ENCODE measurements around the gene MRPL14. TPM values are rescaled to one million over a fixed set of nuclear protein-coding genes. Genes with fewer than 3 reads are reported as not detected.
A peak's percentile ranks its signal among the peaks of the same experiment; 100 is the strongest.

Gene MRPL14
- total RNA-seq, 1 donor from 2014 or later = 57.4 TPM

DNA sequence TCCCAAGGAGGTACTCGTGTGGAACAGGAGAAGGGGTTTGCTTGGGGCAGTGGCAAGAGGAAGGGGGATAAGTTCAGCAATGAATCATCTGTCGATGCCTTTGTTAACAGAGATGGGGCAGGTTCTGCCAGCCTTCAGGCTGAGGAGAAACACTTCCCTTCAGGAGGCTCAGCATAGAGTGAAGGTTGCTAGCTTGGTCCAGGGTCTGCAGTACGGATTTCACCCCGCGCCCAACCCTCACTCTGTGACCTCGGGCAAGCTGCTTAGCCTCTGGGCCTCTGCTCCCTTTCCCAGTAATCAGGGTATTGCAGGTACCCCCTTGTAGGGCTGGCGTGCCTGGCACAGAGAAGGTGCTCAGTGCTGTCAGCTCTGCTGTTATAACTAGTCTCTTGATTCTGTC is 38.9 kb upstream of the MRPL14 start:
- H3K36me3 ChIP-seq (ENCODE audit: control insufficient read depth in 3 of 3, insufficient read depth in 3 of 3, low read length in 3 of 3) = no peaks in the 10 kb centered on the region
- H3K9me3 ChIP-seq (ENCODE audit: control insufficient read depth in 3 of 3, low read length in 3 of 3) = no peaks in the 10 kb centered on the region
- H3K27me3 ChIP-seq (ENCODE audit: control insufficient read depth in 3 of 3, insufficient read depth in 3 of 3, low read length in 3 of 3) = peaks cover 0 to 6% (median 4%) of the 10 kb centered on the region in 3 donors
- H3K4me1 ChIP-seq (ENCODE audit: control insufficient read depth in 3 of 3, insufficient read depth in 3 of 3, low read length in 3 of 3) = no peaks in the 10 kb centered on the region
- no peak overlapping the region for H3K4me3 ChIP-seq (ENCODE audit: low read length in 3 of 3)
- no peak overlapping the region for H3K27ac ChIP-seq (ENCODE audit: low read depth, low read length)
- H3K9ac ChIP-seq (ENCODE audit: low read depth in 1 of 3, low read length in 3 of 3) = no peak overlapping the region

DNA sequence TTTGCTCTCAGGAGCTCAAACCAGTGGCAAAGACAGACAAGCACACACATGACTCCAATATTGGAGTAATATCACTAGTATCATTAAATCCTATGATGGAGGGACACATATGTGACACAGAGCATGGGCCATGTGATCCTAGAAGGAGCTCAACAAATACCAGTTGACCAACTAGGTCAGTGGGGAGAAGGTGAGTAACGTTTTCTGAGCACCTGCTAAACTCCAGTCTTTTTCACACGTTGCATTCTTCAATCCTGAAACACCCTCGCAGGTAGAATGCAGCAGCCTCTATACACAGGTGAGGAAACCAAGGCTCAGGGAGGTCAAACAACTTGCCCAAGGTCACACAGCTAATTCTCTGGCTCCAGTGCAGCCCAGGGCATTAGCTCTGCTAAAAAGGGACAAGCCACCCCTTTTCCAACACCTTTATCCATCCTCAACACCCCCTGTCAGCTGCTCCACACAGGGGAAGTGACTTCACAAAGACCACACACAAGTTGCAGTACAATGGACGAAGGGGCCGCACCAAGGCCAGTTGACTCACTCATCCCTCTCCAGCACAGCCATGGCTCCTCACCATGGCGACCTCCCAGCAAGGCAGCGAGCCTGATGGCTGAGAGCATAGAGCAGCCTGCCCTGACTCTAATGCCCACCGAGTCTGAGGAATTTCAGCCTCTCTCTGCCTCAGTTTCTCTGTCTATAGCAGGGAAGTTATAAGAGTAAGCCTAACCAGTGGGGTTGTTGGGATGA is 35.8 kb upstream of the MRPL14 start:
- peaks cover 0 to 6% (median 4%) of the 10 kb centered on the region in 3 donors for H3K27me3 ChIP-seq (ENCODE audit: control insufficient read depth in 3 of 3, insufficient read depth in 3 of 3, low read length in 3 of 3)
- H3K36me3 ChIP-seq (ENCODE audit: control insufficient read depth in 3 of 3, insufficient read depth in 3 of 3, low read length in 3 of 3) = no peaks in the 10 kb centered on the region
- no peaks in the 10 kb centered on the region for H3K9me3 ChIP-seq (ENCODE audit: control insufficient read depth in 3 of 3, low read length in 3 of 3)
- H3K4me3 ChIP-seq (ENCODE audit: low read length in 3 of 3) = no peak overlapping the region
- H3K9ac ChIP-seq (ENCODE audit: low read depth in 1 of 3, low read length in 3 of 3) = no peak overlapping the region
- no peaks in the 10 kb centered on the region for H3K4me1 ChIP-seq (ENCODE audit: control insufficient read depth in 3 of 3, insufficient read depth in 3 of 3, low read length in 3 of 3)
- H3K27ac ChIP-seq (ENCODE audit: low read depth, low read length) = no peak overlapping the region

DNA sequence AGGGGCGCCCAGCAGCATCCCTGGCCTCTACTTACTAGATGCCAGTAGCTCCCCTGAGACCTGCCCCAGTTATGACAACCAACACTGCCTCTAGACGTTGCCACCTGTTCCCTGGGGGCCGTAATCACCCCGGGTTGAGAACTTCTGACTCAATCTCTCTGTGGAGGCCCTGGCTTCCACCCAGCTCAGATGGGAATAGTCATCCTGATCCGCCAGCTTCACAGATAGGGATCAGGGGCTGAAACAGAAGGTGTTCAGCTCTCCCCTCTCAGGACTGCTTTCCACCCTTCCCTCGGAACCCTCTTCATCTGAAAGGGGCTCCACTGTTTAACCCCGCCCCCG is 34.7 kb upstream of the MRPL14 start:
- Histone ChIP-seq H3K4me3 (ENCODE audit: low read length in 3 of 3) (no peak overlapping the region), H3K4me1 (ENCODE audit: control insufficient read depth in 3 of 3, insufficient read depth in 3 of 3, low read length in 3 of 3) (peaks cover 0 to 4% (median 0%) of the 10 kb centered on the region in 3 donors), H3K9ac (ENCODE audit: low read depth in 1 of 3, low read length in 3 of 3) (no peak overlapping the region), H3K9me3 (ENCODE audit: control insufficient read depth in 3 of 3, low read length in 3 of 3) (no peaks in the 10 kb centered on the region), H3K27ac (ENCODE audit: low read depth, low read length) (no peak overlapping the region), H3K27me3 (ENCODE audit: control insufficient read depth in 3 of 3, insufficient read depth in 3 of 3, low read length in 3 of 3) (peaks cover 0 to 5% (median 4%) of the 10 kb centered on the region in 3 donors), H3K36me3 (ENCODE audit: control insufficient read depth in 3 of 3, insufficient read depth in 3 of 3, low read length in 3 of 3) (no peaks in the 10 kb centered on the region)

DNA sequence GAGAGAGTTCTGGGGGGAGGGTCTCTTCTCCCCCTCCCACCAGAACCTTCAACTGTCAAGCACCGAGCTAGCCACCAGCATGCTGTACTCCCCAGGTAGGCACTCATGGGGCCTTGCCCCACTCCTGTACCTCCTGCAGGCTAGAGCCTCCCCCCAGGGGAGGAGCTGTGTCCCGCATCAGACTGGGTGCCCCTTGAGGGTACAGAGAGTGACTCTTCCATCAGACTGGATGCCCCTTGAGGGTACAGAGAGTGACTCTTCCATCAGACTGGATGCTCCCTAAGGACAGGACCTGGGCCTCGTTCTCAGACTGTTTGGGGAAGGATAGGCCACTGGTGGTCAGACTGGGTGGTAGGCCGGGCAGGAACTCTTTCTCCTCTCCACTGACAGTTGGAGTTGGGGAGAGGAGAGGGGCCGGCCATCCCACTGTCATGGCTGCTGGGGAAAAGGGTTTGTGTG is 31.5 kb upstream of the MRPL14 start, which contains the start of gene CAPN11:
Gene CAPN11 (plus strand): TSS at position 51 of the 459 bp plus-strand sequence. CDS start 29 bp downstream, at position 80.
- no peak within 1 kb of the TSS for H3K4me3 ChIP-seq (ENCODE audit: low read length in 3 of 3)
- H3K4me1 ChIP-seq (ENCODE audit: control insufficient read depth in 3 of 3, insufficient read depth in 3 of 3, low read length in 3 of 3) = peaks cover 0 to 4% (median 0%) of the 10 kb centered on the region in 3 donors
- no peak within 1 kb of the TSS for H3K9ac ChIP-seq (ENCODE audit: low read depth in 1 of 3, low read length in 3 of 3)
- H3K27ac ChIP-seq (ENCODE audit: low read depth, low read length) = no peak within 1 kb of the TSS
- peaks cover 0 to 4% (median 3%) of the 10 kb centered on the region in 3 donors for H3K27me3 ChIP-seq (ENCODE audit: control insufficient read depth in 3 of 3, insufficient read depth in 3 of 3, low read length in 3 of 3)
- H3K36me3 ChIP-seq (ENCODE audit: control insufficient read depth in 3 of 3, insufficient read depth in 3 of 3, low read length in 3 of 3) = peaks cover 3 to 4% (median 4%) of the 10 kb centered on the region in 3 donors
- no peaks in the 10 kb centered on the region for H3K9me3 ChIP-seq (ENCODE audit: control insufficient read depth in 3 of 3, low read length in 3 of 3)

DNA sequence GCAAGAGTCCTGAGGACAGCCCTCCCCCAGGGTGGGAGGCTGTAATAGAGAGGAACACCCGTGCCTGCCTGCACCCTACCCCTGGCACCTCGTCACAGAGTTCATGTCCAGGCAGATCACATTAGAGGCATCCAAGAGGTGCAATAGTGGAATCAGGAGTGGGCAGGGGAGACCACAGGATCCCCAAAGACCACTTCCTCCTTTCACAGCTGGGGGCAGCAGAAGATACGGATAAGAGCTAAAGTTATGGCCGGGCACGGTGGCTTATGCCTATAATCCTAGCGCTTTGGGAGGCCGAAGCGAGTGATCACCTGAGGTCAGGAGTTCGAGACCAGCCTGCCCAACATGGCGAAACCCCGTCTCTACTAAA is 29.9 kb upstream of the MRPL14 start:
- no peak overlapping the region for H3K4me3 ChIP-seq (ENCODE audit: low read length in 3 of 3)
- H3K4me1 ChIP-seq (ENCODE audit: control insufficient read depth in 3 of 3, insufficient read depth in 3 of 3, low read length in 3 of 3) = peaks cover 0 to 4% (median 0%) of the 10 kb centered on the region in 3 donors
- H3K36me3 ChIP-seq (ENCODE audit: control insufficient read depth in 3 of 3, insufficient read depth in 3 of 3, low read length in 3 of 3) = peaks cover 12 to 16% (median 13%) of the 10 kb centered on the region in 3 donors

DNA sequence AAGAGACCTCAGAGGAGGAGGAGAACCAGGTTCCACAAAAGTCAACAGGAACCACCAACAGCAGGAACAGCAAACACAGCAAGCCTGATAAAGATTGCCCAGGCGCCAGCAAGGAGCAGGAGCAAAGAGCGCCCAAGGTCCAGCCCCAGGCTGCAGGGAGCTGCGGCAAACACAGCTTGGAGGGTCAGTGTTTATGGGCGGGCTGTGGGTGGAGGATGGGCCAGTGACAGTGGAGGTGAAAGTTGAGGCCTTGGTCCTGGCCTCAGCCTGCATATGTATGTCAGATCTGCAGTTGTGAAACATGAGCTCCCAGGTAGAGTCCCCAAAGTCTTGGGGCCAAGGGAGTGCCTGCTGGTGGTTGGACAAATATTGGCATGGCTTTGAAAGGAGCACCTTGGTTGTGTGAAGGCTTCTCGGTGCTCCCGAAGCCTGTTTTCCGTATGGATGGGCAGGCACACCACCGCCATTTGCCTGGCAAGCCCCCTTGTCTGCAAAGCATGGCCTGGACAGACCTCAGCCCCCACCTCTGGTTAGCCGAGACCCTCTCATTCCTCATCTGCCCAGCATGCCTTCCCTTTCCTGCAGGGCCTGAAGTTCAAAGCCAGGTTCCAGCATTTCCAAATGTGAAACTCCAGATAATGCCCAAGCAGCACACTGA is 29.4 kb upstream of the MRPL14 start:
- Histone ChIP-seq H3K4me1 (ENCODE audit: control insufficient read depth in 3 of 3, insufficient read depth in 3 of 3, low read length in 3 of 3) (peaks cover 1 to 7% (median 3%) of the 10 kb centered on the region in 3 donors), H3K9ac (ENCODE audit: low read depth in 1 of 3, low read length in 3 of 3) (peak overlapping the region in 1 of 3 donors; percentile 8), H3K27me3 (ENCODE audit: control insufficient read depth in 3 of 3, insufficient read depth in 3 of 3, low read length in 3 of 3) (no peaks in the 10 kb centered on the region), H3K4me3 (ENCODE audit: low read length in 3 of 3) (no peak overlapping the region), H3K9me3 (ENCODE audit: control insufficient read depth in 3 of 3, low read length in 3 of 3) (no peaks in the 10 kb centered on the region), H3K36me3 (ENCODE audit: control insufficient read depth in 3 of 3, insufficient read depth in 3 of 3, low read length in 3 of 3) (peaks cover 13 to 16% (median 14%) of the 10 kb centered on the region in 3 donors), H3K27ac (ENCODE audit: low read depth, low read length) (no peak overlapping the region)

More for the DNA sequence above, 29.9 kb upstream of the MRPL14 start:
- no peaks in the 10 kb centered on the region for H3K27me3 ChIP-seq (ENCODE audit: control insufficient read depth in 3 of 3, insufficient read depth in 3 of 3, low read length in 3 of 3)
- H3K27ac ChIP-seq (ENCODE audit: low read depth, low read length) = no peak overlapping the region
- no peaks in the 10 kb centered on the region for H3K9me3 ChIP-seq (ENCODE audit: control insufficient read depth in 3 of 3, low read length in 3 of 3)
- H3K9ac ChIP-seq (ENCODE audit: low read depth in 1 of 3, low read length in 3 of 3) = peak overlapping the region in 1 of 3 donors; percentile 8

DNA sequence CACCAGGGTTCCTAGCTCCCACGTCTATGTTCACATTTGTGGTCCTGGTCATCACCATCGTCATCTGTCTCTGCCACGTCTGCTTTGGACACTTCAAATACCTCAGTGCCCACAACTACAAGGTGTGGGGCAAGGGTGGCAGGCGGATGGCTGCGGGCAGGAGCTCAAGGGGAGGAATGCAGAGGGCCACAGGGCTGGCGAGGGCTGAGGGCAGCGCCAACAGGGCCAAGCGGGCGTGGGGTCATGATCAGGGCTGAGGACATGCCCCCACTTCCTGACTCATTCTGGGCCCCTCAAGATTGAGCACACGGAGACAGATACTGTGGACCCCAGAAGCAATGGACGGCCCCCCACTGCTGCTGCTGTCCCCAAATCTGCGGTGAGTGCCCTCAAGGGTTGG is 26.8 kb upstream of the MRPL14 start:
- Histone ChIP-seq H3K27me3 (ENCODE audit: control insufficient read depth in 3 of 3, insufficient read depth in 3 of 3, low read length in 3 of 3) (no peaks in the 10 kb centered on the region), H3K4me3 (ENCODE audit: low read length in 3 of 3) (no peak overlapping the region), H3K36me3 (ENCODE audit: control insufficient read depth in 3 of 3, insufficient read depth in 3 of 3, low read length in 3 of 3) (peaks cover 25 to 32% (median 28%) of the 10 kb centered on the region in 3 donors), H3K9me3 (ENCODE audit: control insufficient read depth in 3 of 3, low read length in 3 of 3) (no peaks in the 10 kb centered on the region), H3K4me1 (ENCODE audit: control insufficient read depth in 3 of 3, insufficient read depth in 3 of 3, low read length in 3 of 3) (peaks cover 4 to 10% (median 4%) of the 10 kb centered on the region in 3 donors), H3K27ac (ENCODE audit: low read depth, low read length) (no peak overlapping the region), H3K9ac (ENCODE audit: low read depth in 1 of 3, low read length in 3 of 3) (no peak overlapping the region)

DNA sequence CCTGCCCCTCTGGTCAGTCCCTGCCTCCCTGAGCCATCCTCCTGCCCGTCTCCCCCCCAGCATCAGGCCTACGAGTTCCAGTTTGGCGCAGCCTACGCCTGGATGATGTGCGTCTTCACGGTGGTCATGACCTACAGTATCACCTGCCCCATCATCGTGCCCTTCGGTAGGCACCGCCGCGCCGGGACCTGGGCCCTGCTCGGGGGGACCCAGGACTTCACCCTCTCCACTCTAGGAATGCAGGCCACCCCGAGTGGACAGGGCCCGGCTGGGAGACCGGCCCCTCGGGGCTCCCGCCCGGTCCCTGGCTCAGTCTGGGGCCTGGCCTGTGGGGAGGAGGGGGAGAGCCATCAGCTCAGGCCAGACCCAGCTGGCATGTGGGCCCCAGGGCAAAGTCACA is 25.3 kb upstream of the MRPL14 start:
- no peaks in the 10 kb centered on the region for H3K9me3 ChIP-seq (ENCODE audit: control insufficient read depth in 3 of 3, low read length in 3 of 3)
- no peak overlapping the region for H3K4me3 ChIP-seq (ENCODE audit: low read length in 3 of 3)
- H3K27ac ChIP-seq (ENCODE audit: low read depth, low read length) = no peak overlapping the region
- H3K27me3 ChIP-seq (ENCODE audit: control insufficient read depth in 3 of 3, insufficient read depth in 3 of 3, low read length in 3 of 3) = no peaks in the 10 kb centered on the region
- H3K9ac ChIP-seq (ENCODE audit: low read depth in 1 of 3, low read length in 3 of 3) = no peak overlapping the region
- peaks cover 4 to 5% (median 4%) of the 10 kb centered on the region in 3 donors for H3K4me1 ChIP-seq (ENCODE audit: control insufficient read depth in 3 of 3, insufficient read depth in 3 of 3, low read length in 3 of 3)
- peaks cover 39 to 48% (median 43%) of the 10 kb centered on the region in 3 donors for H3K36me3 ChIP-seq (ENCODE audit: control insufficient read depth in 3 of 3, insufficient read depth in 3 of 3, low read length in 3 of 3)

DNA sequence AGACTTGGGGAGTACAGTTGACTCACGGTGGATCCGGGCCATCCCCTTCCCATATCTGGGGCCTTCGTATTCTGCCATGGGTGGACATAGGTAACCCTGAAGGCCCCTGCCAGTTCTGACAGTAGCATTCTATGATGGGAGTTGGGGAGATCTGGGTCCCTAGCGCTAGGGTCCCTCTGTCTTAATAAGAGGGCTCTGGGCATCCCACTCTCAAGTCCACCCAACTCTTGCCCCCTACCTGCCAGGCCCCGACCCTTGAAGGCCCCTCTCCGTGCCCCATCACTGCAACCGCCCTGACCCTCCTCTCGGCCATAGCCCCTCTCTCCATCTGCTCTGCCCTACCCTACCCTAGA is 24.8 kb upstream of the MRPL14 start:
- no peak overlapping the region for H3K27ac ChIP-seq (ENCODE audit: low read depth, low read length)
- no peak overlapping the region for H3K4me3 ChIP-seq (ENCODE audit: low read length in 3 of 3)
- no peaks in the 10 kb centered on the region for H3K27me3 ChIP-seq (ENCODE audit: control insufficient read depth in 3 of 3, insufficient read depth in 3 of 3, low read length in 3 of 3)
- no peaks in the 10 kb centered on the region for H3K9me3 ChIP-seq (ENCODE audit: control insufficient read depth in 3 of 3, low read length in 3 of 3)
- H3K4me1 ChIP-seq (ENCODE audit: control insufficient read depth in 3 of 3, insufficient read depth in 3 of 3, low read length in 3 of 3) = peaks cover 4 to 5% (median 4%) of the 10 kb centered on the region in 3 donors
- peaks cover 44 to 52% (median 48%) of the 10 kb centered on the region in 3 donors for H3K36me3 ChIP-seq (ENCODE audit: control insufficient read depth in 3 of 3, insufficient read depth in 3 of 3, low read length in 3 of 3)
- H3K9ac ChIP-seq (ENCODE audit: low read depth in 1 of 3, low read length in 3 of 3) = no peak overlapping the region
